Measurements from ENCODE around the gene GCN1.

GCN1 gene

DNA sequence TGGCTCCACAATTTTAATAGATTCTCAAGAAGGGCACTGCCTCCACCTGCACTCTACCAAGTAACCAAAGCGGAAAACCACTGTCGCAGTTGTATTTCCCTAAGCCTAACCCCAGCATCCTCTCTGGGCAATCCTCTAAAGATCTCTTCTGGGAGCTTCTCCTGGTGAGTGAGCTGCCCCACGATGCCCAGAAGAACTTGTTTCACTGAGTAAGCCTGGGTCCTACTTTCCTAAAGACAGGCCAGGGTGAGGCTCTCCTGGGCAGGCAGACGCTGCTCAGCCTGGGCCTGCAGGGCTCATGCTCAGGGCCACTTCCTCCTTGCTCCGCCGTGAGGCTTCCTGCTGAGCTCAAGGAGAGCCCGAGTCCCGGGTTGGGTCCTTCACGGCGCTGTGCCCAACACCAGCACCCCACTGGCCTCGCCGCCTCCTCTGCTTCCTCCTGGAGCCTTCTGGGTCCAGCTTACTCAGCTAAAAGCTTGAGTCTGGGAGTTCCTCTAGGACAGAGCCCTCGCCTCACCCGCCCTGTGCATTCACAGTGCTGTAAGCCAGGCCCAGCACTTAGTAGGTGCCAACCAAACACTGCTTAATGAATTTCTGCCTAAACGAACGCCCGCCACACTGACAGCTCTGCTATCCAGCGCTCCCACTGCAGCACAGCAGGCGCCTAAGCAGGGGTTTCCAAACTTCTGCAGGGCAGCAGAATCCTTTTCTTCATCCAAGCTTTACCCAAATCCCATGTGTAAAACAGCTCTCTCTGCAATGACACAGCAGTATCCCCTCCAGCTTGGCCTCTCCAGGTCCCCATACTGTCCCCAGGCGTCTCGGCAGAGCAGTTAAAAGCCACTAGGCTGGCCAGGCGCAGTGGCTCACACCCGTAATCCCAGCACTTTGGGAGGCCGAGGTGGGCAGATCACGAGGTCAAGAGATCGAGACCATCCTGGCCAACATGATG is 83.7 kb downstream of the GCN1 start:
- peak; percentile 49 to 56 for DNase-seq

DNA sequence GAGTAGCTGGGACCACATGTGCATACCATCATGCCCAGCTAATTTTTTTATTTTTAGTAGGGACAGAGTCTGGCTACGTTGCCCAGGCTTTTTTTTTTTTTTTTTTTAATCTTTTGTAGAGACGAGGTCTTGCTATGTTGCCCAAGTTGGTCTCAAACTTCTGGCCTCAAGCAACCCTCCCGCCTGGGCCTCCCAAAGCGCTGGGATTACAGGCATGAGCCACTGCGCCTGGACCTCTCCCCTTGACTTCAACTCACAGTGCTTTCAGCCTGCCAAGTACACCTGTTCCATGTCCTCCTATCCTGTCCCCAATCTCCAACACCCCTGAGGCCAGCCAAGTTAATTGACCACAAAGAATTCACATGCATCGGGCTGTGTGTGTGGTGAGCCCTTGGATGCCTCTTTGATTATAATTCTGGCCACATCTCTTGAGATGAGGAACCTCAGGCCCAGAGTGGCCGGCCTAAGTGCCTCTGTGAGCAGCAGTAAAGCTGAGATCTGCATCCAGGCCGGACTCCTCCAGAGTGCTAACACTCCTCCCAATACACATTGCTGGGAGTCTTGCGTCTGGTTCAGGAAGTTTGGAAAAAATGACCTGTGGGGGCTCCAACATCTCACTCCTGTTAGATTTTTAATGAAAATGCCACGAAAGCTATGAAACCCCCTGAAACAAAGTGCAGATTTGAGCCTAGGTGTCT is 84.8 kb downstream of the GCN1 start:
- DNase-seq = no peak

DNA sequence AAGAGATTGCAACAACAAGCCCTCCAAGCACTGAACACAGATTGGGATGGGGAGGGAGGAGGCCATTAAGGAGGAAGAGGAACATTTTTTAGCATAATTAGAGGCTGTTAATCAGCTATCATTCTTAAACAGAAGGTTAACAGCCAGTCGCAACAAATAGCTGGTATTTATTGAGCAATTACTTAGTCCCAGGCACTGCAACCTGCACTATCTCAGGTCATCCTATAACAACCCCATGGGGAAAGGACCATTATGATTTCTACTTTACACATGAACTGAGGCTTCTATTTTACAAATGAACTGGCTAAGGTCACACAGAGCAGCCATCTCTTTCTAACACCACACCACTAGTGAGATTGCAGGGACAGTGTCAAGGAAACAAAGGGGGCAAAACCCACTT is 88.4 kb downstream of the GCN1 start:
- DNase-seq = no peak

DNA sequence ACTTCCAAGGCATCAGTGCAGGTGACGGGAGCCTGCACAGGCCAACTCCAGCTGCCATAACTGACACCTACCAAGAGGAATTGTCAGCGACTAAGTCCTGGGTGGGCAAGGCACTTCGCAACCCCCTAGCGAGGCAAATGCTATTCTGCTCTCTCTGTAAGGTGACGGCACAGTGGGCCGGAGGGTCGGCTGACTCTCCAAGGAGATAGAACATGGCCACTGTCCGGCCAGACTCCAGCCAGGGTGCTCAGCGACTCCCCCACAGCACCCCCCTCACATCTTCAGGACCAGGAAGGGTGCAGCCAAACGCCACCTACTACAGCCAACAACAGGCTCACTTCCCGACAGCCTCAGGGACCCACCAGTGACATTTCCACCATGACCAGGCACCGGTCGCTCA is 91.1 kb downstream of the GCN1 start:
- DNase-seq = no peak

DNA sequence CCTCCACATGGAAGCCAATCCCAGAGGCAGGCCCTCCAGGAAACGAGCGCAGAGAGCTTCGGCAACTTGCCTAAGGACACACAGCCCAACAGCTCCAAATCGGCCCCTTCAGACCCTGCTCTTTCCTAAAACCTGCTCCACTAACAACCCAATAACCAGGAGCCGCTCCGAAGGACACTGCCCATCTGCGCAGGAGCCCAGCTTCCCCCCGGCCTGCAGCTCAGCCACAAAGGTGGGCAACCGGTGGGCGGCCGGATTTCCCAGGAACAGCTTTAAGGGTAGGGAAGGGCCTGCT is 91.5 kb downstream of the GCN1 start:
- DNase-seq = no peak

DNA sequence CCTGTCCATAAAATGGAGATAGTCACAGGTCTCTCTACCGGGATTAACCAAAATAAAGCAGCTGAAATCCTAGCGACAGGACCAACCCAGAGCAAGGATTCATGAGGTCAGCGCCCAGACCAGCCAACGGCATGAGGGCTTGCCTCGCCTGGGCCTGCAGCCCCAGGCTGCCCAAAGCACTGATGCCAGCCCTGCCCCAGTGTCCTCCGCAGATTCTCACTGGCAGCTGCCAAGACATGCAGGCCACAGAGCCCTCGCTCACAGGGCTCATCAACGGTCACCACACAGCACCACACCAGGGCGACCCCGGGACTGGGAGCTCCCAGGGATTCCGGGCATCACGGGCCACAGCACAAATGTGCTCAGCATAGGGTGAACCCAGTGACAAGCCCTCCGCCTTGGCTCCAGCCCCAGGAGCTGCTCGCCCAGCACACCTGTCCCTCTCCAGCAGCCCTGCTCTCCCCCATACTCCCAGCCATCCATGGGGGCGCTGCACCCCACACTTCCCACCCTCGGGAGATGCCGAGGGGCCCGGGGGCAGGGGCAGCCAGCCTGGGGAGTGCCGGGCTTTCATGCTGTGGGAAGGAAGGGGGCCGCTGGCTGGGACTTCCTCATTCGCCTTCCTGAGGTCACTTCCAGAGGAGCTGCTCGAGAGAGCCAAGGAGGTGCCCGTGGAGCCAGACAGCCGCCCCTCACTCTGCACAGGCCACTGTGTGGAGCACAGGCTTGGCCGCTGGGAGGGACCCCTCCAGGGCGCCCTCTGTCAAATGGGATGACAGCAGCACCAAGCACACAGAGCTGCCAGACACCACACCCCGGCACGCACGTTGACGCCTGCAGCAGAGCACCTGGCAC is 92.1 kb downstream of the GCN1 start:
- DNase-seq = no peak

DNA sequence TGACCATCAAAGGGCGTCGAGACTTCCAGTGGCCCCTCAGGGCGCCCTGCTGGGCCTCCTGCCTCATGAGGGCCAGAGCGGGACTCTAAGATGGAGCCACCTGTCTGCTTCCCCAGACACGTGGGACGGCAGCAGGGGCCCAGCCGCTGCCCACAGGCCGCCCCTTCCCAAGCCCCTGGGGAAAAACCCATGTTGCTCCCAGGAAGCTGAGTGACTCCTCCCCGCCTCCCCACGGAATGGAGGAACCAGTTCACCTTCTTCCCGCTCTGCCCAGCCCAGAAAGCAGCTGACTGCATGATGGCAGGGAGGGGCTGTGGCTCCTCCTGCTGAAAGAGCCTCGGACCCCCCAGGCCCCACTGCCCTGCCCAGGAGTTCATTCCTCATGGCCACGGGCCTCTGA is 92.9 kb downstream of the GCN1 start:
- DNase-seq = no peak

DNA sequence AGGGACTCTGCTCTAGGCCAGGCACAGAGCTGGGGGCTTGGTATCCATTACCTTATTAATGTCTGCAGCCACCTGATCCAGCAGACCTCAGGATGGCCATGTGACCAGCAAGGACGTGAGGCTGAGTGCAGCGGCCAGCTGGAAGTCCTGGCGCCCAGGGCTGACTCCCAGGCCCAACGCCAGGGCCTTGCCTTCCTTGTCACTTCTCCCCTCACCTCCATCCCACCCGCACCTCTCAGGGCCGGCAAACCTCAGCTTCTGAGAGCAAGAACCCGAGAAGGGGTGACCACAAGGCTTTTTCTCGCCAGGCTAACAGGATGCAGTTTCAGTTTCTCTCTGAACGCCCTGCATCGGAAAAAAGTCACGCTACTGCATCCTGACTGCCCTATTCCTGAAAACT is 93.3 kb downstream of the GCN1 start:
- no peak for DNase-seq

DNA sequence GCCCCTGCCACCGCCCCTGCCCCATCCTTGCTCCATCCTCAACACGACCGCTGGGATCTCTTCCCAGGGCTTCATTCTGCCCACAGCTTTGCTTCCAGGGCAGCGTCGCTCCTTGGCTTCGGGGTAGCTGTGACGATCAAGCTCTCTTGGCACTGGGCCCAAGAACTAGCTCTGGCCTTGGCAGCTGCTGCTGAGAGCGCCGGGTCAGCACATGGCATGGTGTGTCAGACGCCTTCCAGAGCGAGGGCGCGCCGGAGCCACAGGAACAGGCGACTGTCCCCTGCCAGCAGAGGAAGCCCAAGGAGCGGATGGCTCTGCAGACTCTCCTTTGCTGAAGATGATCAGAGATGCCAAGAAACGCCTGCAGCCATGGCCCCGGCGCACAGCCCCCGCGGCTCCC is 93.9 kb downstream of the GCN1 start:
- no peak for DNase-seq

DNA sequence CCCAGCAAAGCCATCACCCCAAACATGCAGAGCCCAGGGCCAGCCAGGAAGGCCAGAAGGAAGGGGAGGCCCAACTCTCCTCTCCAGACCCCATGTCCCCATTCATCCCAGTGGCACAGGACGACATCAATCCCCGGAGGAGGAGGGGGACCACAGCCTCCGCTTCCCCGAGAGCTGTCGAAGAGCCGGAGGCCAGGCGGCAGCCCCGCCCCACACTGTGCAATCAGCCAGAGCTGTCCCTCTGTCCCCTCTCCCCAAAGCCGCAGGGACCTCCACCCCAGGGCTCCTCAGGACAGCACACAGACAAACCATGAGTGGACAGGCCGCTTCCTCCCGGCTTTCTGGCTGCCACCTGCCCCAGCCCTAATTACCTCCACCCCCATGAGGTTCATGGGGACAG is 94.8 kb downstream of the GCN1 start:
- DNase-seq = no peak

DNA sequence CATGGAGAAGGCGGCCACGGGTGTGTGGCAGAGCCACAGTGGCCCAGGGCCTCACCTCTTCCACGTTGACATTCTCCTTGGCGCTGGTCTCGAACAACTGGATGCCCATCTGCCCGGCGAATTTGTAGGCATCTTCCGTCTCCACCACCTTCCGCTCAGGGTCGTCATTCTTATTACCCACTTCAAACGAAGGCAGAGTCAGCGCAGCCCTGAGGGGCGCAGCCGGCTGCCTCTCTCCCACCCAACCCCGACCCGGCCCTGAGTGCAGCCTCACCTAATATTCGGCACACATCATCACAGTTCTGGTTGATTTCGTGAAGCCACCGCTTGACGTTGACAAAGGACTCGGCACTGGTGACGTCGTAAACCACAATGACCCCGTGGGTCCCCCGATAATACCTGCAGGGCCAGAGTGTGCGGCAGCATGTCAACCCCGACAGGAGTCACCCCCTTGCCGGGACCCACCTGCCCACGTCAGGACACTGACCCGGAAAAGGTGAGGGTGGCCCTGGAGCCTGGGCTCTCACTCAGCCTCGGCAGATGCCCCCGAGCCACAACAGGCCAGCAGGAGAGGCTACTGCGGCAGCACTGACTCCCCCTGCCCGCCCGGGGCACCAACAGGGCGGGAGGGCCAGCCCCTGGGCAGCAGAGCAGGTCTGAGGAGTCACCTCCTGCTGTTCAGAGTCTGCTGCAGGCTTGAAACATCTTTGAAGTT is 95.6 kb downstream of the GCN1 start:
- DNase-seq = no peak

DNA sequence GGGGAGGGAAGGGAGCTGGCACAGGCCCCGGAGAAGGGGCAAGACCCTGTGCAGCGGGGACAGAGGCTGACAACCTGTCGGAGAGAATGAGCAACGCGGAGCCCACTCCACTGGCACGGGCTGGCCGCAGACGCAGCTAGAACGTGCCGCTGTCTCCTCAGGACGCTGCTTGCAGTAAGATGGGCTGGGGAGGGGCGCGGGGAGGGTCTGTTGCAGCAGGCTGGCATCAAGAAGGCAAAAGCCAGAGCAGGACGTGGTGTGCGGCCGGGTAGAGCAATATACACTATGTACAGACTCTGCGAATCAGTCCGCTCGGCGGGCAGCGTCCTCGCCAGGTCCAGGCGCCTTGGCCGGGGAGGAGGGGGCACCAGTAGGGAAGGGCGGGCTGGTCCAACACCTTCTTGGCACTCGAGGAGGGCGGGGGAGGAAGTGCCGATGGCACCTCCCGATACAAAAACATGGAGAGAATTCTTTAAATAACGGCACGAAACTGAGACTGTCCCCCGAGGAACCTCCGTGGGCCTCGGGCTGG is 97.8 kb downstream of the GCN1 start:
- DNase-seq = no peak

DNA sequence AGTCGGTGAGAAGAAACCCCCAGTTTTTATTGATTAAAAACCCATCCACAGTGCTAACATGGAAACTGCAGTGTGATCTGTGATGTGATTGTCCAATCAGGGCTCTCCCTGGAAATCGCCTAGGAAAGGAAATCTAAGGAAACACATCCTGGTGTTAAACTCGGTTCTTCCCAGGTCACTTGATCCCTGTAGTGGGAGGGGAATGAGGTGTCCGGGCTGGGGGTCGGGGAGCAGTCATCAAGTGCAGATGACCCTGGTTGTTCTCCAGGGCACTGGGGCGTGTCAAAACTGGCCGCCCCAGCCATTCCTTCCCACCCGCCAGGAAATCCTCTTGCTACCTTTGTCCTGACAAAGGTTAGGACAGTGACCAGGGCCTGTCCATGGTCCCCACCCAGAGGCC is 98.8 kb downstream of the GCN1 start:
- no peak for DNase-seq

DNA sequence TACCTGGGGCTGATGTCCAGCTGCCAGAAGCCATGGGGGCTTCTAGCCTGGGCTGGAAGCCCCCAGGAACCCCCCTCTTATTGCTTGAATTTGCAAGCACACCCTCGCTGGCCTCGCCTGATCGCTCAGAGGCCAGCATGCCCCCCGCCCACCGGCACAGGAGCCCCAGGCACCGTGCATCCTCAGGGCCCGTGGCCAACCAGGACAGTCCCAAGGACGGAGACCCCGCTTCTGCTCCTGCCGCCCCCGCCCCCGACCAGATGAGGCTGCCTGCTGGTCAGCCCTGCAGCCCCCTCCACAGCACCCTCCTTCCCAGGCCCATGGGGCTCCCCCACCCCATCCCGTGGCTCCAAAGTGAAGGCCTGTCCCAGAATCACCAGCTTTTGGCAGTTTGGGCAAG is 99.2 kb downstream of the GCN1 start:
- DNase-seq = no peak

DNA sequence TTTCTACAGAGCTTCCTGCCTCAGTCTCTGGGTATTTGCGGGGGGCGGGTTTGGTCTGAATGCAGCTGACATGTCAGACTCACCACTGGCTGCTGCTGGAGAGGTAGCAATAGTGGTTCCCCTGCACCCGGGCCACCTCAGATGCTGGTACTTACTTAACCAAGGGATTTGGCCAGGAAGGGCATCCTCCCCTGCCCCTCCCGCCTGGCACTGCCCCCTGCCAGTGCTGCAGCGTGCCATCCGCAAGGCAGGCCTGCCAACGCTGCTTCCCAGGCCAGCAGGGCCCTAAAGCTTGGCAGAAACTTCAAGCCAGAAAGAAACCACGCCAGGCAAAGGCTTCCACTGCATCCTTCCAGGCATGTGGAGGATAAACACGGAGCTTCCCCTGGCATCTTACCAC is 100.0 kb downstream of the GCN1 start:
- no peak for DNase-seq

DNA sequence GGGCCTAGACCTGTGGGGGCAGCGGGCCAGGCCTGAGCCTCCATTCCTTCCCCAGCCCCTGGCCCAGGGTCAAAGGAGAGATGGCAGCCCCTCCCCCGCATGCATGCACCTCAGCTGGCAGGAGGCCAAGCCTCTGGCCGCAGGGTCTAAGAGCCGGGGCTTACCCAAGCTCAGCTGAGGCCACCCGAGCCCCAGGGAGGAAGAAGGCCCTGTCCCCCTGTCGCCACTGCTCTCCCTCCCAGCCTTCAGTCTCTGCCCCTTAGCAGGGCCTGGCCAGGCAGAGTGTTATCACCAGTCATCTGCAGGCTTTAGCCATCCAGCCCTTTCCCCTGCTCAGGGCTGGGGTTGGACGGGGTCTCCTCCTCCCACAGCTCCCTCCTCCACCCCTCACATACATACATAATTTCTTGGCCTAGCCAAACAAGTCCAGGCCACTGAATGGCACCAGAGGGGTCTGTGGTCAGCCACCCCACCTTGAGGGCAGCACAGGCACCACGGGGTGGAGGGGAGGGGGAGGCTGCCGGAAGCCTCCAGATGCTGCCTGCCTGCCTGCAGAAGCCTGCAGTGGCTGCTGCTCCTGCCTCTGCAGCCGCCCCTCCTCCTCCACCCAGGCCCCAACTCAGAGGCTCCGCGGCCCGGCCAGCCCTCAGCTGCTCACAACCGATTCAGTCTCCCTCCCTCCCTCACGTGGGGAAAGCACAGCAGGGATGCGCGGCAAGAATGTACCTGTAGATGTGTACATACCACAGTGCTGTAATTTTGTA is 100.7 kb downstream of the GCN1 start:
- DNase-seq = no peak

DNA sequence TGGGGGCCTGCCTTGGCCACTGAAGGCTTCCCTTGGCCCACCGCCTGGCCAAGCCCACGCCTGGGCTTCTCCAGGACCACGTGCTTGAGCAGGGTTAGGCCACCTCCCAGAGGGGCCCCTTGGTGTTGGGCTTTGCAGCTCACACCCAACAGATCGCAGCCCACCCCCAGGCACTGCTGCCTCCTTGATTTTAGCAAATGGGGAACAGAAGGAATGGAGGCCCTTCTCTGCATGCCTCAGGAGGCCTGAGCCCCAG is 101.3 kb downstream of the GCN1 start:
- no peak for DNase-seq

DNA sequence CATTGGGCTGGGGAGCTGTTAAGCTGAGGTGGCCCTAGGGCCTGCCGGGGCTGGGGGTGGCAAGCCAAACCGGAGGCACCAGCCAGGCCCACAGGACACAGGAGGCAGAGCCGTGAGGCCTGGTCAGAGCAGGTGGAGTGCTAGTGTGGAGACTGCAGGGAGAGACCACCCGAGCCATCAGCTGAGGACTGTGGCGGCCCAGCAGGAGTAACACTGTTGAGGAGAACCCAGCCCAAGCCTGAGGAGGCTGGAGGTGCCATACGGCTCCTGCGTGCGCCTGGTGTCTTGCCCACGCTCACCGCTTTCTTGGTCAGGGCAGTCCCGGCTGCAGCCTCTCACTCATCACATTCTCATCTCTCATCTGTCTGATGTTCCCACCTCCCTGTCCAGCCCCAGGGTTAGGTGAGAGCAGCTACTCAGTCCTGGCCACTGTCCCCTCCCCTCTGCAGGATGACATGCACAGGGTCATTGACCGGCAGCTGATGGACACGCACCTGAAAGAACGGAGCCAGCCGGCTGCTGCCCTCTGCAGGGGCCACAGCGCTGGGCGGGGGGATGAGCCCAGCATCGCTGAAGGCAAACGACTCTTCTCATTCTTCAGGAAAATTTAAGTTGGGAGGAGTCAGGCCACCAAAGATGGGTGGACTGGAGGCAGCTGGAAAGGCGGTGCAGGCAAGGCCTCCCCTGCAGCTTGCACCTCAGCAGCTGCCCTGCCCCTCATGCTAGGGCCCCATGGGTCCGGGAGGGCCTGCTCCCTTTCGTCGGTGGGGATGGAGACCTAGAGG is 101.8 kb downstream of the GCN1 start:
- DNase-seq = no peak

DNA sequence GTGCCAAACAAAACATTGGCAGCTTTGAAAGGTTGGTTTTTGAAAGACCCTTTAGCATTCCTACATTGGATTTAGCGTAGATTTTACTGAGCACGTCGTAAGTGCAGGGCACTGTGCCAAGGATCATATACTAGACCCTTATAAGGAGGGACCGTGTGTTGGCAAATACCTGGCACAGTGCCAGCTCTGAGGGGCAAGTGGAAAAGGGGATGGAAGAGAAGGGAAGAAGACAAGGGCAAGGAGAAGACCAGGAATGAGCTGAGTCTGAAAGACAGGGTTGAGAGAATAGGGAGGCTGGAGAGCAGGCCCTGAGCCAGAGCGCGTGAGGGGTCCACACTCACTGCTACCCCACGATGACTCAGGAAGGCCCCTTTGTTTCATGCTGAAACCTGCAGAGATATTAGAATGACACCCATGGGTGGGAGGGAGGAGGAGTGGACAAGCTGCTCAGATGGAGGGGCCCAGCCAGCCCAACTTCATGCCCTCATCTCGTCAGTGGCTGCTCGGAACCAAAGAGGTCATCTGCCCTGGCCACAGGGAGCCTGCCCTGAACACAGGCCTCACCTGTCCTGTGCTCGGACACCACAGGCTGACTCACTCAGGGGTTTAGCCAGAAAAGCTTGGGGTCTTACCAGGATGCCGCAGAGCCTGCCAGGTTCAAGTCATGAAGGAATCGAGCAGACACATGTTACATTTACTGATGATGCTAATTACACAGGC is 103.0 kb downstream of the GCN1 start:
- DNase-seq = no peak

DNA sequence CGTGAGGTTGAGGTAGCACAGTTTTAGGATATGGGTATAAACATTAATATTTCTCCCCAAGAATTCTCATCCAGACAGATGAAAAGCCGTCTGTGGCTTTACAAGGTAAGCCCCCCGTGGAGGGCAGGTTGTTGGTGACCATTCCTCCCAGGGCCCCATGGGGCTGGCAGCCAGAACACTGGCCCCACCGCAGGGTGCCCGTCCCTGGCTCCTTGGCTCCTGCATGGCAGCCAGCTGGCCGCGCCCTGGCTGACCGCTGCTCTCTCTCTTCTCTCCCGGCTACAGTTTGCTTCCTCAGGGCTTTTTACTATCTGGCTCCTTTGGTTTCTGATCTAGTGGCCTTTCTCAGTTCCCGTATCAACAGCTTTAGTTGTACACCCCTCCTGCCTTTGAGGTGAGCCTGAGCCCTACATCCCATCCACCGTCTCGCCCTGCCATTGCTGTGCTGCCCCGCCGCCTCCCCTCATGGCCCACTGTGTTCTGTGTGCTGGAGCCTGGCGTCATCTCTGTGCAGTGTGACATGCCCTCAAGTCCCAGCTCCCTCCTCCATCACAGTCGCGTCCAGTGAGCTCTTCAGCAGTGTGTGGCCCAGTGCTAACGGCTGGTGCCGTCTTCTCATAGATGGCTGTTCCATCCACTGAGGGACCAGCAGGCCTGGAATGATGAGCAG is 103.8 kb downstream of the GCN1 start:
- no peak for DNase-seq

All from stimulated activated CD4-positive, alpha-beta T cell treated with anti-CD3 and anti-CD28 coated beads, Interleukin-2, amount 100 ng/mL, for 24 hours (primary cell).